Measurements from ENCODE around the gene HOXB8.

DNA sequence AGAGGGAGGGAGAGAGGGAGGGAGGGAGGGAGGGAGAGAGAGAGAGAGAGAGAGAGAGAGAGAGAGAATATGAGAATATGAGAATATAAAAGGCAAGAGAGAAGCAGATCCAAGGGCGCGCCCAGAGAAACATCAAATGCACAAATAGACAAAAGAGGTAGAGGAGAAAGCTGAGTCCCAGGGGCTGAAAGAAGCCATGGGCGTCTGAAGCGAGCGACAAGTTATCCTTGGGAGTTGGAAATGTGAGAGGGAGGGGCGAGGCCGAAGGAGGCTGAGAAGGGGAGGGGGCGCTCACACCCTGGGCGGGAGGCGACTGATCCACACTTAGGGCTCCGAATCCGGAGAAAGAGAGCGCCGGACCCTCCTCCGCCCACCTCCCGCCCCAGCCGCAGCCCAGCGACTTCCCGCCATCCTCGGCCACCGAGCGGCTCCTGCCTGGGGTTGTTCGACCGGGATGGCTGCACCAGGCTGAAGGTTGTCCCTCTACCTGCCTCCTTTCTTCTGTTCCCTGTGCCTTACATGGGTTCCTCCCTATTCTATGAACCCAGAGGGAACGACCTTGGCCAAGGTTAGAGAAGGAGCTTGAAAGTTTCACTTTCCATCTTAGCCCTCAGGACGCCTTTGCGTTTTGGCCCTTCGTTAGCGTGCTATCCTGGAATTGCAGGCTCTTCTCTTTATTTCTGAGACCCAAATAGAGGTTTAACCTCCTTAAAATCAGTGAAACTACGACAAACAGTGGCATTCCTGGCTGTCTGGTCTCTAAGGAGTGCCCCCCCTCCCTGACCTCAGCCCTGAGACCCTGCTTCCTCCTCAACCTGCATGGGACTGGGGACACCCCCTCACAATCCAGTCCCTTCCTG lies 32.2 kb upstream of the HOXB8 start:
- TF ChIP-seq POLR2A (IDR thresholded peaks at IDR 0.05) (no peak), CTCF (IDR thresholded peaks at IDR 0.05) (no peak), POLR2AphosphoS5 (IDR thresholded peaks at IDR 0.05; ENCODE audit: insufficient read depth in 1 of 2, low read depth in 1 of 2) (no peak)
